Stimulated activated naive CD8-positive, alpha-beta T cell treated with anti-CD3 and anti-CD28 coated beads, Interleukin-15, amount 100 ng/mL, for 72 hours (primary cell): ENCODE results near the gene COL21A1.

Experiments used
- ATAC-seq: fragments of 150-1000 bp; cut with Tn5 transposase; 2 replicates; pipeline ENCODE4 v1.10.0; 2021; ENCODE audit warnings: mild to moderate bottlenecking, moderate library complexity
- DNase-seq, 2 donors: peaks; one replicate each; pipeline ENCODE4 v3.0.0; 2021 to 2022
- H3K27ac Mint-ChIP-seq, 2 donors: one replicate each; pipeline ENCODE4 v1.8.0; 2022; ENCODE audit warnings: mild to moderate bottlenecking in 2 of 2, mixed read lengths in 2 of 2, moderate library complexity in 2 of 2
- H3K27me3 Mint-ChIP-seq: one replicate; pipeline ENCODE4 v1.8.0; 2022; ENCODE audit warnings: mixed read lengths
- H3K4me1 Mint-ChIP-seq: one replicate; pipeline ENCODE4 v1.8.0; 2022; ENCODE audit warnings: mild to moderate bottlenecking, mixed read lengths
- H3K4me3 Mint-ChIP-seq, 2 donors: one replicate each; pipeline ENCODE4 v1.8.0; 2022; ENCODE audit warnings: mild to moderate bottlenecking in 2 of 2, mixed read lengths in 2 of 2, moderate library complexity in 1 of 2
- H3K9me3 Mint-ChIP-seq, 2 donors: one replicate each; pipeline ENCODE4 v1.8.0; 2022; ENCODE audit warnings: mixed read lengths in 2 of 2

Gene COL21A1

GRCh38 chr6:56143796-56144195 is 103.6 kb downstream of the COL21A1 start:
- Mint-ChIP-seq H3K4me1 (no peaks in the 10 kb centered on the region), H3K27ac (no peak overlapping the region), H3K9me3 (peaks cover 10 to 12% of the 10 kb centered on the region in 2 donors), H3K27me3 (no peaks in the 10 kb centered on the region), H3K4me3 (no peak overlapping the region)
- no peak for DNase-seq
- no peak for ATAC-seq

DNA sequence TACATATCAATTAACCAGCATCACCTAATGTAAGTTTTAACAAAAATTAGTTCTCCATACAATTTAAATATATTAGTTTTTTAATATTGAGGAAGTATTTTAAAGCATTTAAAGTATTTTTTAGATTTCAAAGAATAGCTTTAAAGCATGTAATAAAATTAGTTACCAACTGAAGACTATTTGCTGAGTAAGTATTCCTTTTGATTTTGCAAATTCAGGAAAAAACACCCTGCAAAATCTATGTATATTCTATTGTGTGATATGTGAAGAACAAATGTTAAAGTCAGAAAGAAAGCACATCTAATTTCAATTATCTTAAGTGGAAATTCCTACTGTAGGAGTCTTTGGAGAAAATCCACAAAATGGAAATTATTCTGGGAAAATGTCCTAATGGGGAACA is 107.3 kb downstream of the COL21A1 start:
- Mint-ChIP-seq H3K9me3 (peaks cover 16 to 18% of the 10 kb centered on the region in 2 donors), H3K4me3 (no peak overlapping the region), H3K27ac (no peak overlapping the region), H3K27me3 (no peaks in the 10 kb centered on the region), H3K4me1 (no peaks in the 10 kb centered on the region)
- ATAC-seq = no peak
- DNase-seq = no peak

GRCh38 chr6:56115715-56116114 is 131.7 kb downstream of the COL21A1 start:
- ATAC-seq (no peak), DNase-seq (no peak)
- Mint-ChIP-seq H3K9me3 (peaks cover 14 to 37% of the 10 kb centered on the region in 2 donors), H3K4me3 (no peak overlapping the region), H3K4me1 (no peaks in the 10 kb centered on the region), H3K27me3 (no peaks in the 10 kb centered on the region), H3K27ac (no peak overlapping the region)

- ATAC-seq (no peak), DNase-seq (no peak)
- Mint-ChIP-seq H3K4me1 (no peaks in the 10 kb centered on the region), H3K27me3 (no peaks in the 10 kb centered on the region), H3K27ac (no peak overlapping the region), H3K9me3 (peaks cover 16% of the 10 kb centered on the region in 2 donors), H3K4me3 (no peak overlapping the region)
Measured at GRCh38 chr6:56109149-56109548, 138.2 kb downstream of the COL21A1 start.

DNA sequence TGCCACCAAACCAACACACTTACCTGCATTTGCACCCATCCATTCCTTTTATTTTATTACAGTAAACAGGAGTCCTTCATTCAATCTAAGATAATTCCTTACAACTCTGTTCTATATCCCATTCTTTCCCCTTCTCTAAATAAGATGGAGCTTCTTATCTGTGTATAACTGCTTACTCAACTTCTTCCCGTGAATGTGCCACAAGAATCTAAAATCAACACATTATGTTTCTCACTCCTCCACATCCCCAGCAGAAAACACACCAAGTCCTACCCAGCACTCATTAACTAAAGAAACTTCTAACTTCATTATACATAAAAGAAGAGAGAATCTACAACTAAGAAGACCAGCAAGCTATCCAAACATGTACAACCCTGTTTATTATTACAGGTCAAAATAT is 141.1 kb downstream of the COL21A1 start:
- Mint-ChIP-seq H3K4me3 (no peak overlapping the region), H3K4me1 (no peaks in the 10 kb centered on the region), H3K27me3 (no peaks in the 10 kb centered on the region)

GRCh38 chr6:56104591-56104990 is 142.8 kb downstream of the COL21A1 start:
- Mint-ChIP-seq H3K27me3 (no peaks in the 10 kb centered on the region), H3K4me1 (no peaks in the 10 kb centered on the region), H3K9me3 (peaks cover 9 to 14% of the 10 kb centered on the region in 2 donors), H3K4me3 (no peak overlapping the region), H3K27ac (no peak overlapping the region)
- DNase-seq = no peak
- ATAC-seq = no peak

More for the DNA sequence above, 141.1 kb downstream of the COL21A1 start:
- ATAC-seq (no peak), DNase-seq (no peak)
- Mint-ChIP-seq H3K9me3 (peaks cover 9 to 15% of the 10 kb centered on the region in 2 donors), H3K27ac (no peak overlapping the region)

DNA sequence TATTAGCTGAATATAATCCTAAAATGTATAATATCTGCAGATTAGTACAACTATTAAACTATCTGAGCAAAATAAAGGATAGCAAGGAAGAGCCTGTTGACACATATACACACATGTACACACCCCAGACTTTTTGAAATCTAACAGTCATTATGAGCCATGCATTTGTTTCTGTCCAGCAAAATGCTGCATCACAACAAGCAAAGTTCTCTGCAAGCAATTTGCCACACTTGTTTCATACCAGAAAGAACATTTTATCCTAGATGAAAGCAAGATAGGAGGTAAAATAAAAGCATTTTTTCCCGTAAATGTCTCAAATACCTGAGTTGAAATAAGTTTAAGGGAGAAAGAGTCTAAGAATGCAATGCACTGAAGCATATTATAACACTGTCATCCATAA is 145.2 kb downstream of the COL21A1 start:
- Mint-ChIP-seq H3K4me1 (no peaks in the 10 kb centered on the region), H3K27me3 (no peaks in the 10 kb centered on the region), H3K27ac (no peak overlapping the region), H3K9me3 (peaks cover 9 to 18% of the 10 kb centered on the region in 2 donors), H3K4me3 (no peak overlapping the region)
- ATAC-seq (no peak), DNase-seq (no peak)

- no peak for DNase-seq
- Mint-ChIP-seq H3K27me3 (no peaks in the 10 kb centered on the region), H3K27ac (no peak overlapping the region), H3K4me3 (no peak overlapping the region), H3K9me3 (peaks cover 5 to 15% of the 10 kb centered on the region in 2 donors), H3K4me1 (no peaks in the 10 kb centered on the region)
- ATAC-seq = no peak
Measured at GRCh38 chr6:56101141-56101553, 146.2 kb downstream of the COL21A1 start.

GRCh38 chr6:56096946-56097621 is 150.3 kb downstream of the COL21A1 start:
- ATAC-seq (no peak), DNase-seq (no peak)
- Mint-ChIP-seq H3K9me3 (peaks cover 10 to 15% of the 10 kb centered on the region in 2 donors), H3K27ac (no peak overlapping the region), H3K4me1 (no peaks in the 10 kb centered on the region), H3K27me3 (no peaks in the 10 kb centered on the region), H3K4me3 (no peak overlapping the region)

GRCh38 chr6:56096541-56096940 is 150.8 kb downstream of the COL21A1 start:
- no peak for DNase-seq
- Mint-ChIP-seq H3K27me3 (no peaks in the 10 kb centered on the region), H3K4me3 (no peak overlapping the region), H3K9me3 (peaks cover 10 to 15% of the 10 kb centered on the region in 2 donors), H3K27ac (no peak overlapping the region), H3K4me1 (no peaks in the 10 kb centered on the region)
- no peak for ATAC-seq

- no peak overlapping the region for H3K27ac Mint-ChIP-seq
- no peak for DNase-seq
- H3K4me3 Mint-ChIP-seq = no peak overlapping the region
- H3K4me1 Mint-ChIP-seq = no peaks in the 10 kb centered on the region
- ATAC-seq = no peak
- H3K27me3 Mint-ChIP-seq = no peaks in the 10 kb centered on the region
- peaks cover 1 to 15% of the 10 kb centered on the region in 2 donors for H3K9me3 Mint-ChIP-seq
Measured at GRCh38 chr6:56093776-56094175, 153.6 kb downstream of the COL21A1 start.

DNA sequence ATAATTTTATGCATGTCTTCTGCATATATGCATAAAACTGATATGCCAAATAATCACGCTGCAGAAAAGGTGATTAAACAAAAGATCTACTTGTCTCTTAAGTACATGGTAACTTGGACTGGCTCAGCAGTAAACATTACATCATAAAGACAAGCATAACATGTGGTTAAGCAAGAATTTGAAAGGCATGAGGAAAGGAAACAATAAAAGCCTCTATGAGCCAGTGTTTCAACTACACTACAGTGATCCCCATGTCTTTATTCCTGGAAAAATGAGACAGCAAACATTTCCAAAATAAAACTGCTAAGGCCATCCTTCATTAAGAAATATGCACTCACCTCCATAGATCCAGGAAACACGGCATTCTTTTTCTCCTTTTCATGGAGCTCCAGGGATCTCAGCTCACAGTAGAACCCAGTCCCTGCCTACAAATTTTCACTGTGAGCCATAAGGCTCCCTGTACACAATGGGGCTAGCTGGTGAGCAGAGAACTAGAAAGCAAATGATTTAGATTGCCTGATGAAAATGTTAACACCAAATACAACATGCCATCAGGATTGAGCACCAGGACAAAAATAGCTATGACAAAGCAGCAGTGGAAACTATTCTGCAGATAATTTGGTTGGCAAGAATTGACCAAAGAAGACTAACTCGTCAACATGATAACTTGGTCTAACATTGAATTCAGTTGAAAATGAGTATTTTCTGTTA is 156.1 kb downstream of the COL21A1 start:
- Mint-ChIP-seq H3K4me1 (no peaks in the 10 kb centered on the region), H3K27me3 (no peaks in the 10 kb centered on the region), H3K4me3 (no peak overlapping the region), H3K27ac (no peak overlapping the region), H3K9me3 (peaks cover 6 to 21% of the 10 kb centered on the region in 2 donors)
- DNase-seq = no peak
- no peak for ATAC-seq

- Mint-ChIP-seq H3K4me3 (no peak overlapping the region), H3K9me3 (peaks cover 6% of the 10 kb centered on the region in 2 donors), H3K27ac (no peak overlapping the region), H3K4me1 (no peaks in the 10 kb centered on the region), H3K27me3 (no peaks in the 10 kb centered on the region)
- DNase-seq = no peak
- ATAC-seq = no peak
Measured at GRCh38 chr6:56088641-56089040, 158.7 kb downstream of the COL21A1 start.

- Mint-ChIP-seq H3K4me1 (no peaks in the 10 kb centered on the region), H3K27me3 (no peaks in the 10 kb centered on the region), H3K27ac (no peak overlapping the region), H3K9me3 (peaks cover 6% of the 10 kb centered on the region in 2 donors), H3K4me3 (no peak overlapping the region)
- no peak for ATAC-seq
- DNase-seq = no peak
Measured at GRCh38 chr6:56087421-56087820, 160.0 kb downstream of the COL21A1 start.

DNA sequence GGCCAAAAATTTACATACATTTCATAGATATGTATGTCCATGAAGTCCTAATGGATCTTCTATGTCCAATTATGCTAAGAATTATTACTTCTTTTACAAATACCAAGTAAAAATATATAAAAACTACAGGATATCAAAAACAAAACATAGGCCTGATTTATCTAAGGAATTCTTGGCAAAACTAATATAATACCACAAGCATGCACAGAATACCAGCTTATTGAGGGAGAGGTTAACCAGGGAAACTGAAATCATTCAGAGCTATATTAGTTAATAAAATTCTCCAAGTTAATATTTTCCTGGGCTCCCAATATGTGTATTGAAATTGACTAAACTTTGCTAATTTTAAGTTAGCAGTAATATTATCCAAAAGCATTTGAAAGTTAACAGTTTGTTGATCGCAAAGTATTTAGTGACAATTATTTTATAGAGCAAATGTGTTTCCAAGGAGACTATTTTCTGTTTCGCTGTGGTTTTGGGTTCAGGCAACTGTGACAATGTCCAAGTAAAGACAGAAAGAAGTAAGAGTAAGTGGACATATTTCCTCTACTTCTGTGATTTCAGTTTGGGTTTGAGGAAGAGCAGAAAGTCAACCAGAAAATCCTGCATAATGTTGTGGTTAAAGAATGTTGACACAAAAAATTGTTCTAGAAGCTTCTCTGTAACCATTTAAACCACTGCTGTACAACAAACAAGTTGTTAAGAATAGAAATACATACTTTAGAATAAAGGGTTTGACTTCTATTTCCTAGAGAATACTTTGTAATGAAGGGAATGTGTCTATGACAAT is 167.4 kb downstream of the COL21A1 start:
- Mint-ChIP-seq H3K27me3 (no peaks in the 10 kb centered on the region), H3K9me3 (peaks cover 10 to 11% of the 10 kb centered on the region in 2 donors), H3K4me3 (no peak overlapping the region), H3K4me1 (no peaks in the 10 kb centered on the region), H3K27ac (no peak overlapping the region)
- no peak for DNase-seq
- no peak for ATAC-seq

DNA sequence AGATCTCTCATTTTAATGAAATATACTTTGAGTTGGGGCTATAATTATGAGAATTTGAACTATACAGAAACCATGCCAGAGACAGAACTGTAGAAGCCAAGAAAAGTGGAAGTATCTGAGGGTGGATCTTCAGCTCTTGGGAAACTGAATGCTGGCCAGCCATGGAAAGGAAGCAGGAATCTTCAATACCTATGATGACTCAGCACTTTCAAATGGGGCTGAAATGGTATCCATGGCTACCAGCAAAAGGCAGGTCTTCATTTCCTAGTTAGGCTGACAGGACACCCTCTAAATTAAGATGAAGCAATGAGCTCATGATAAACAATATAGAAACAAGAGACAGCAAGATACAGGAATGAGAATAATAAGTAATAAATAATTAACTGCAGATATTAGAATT is 171.3 kb downstream of the COL21A1 start:
- H3K9me3 Mint-ChIP-seq = peaks cover 12 to 17% of the 10 kb centered on the region in 2 donors
- DNase-seq = no peak
- no peak overlapping the region for H3K27ac Mint-ChIP-seq
- no peak overlapping the region for H3K4me3 Mint-ChIP-seq
- H3K4me1 Mint-ChIP-seq = no peaks in the 10 kb centered on the region
- ATAC-seq = no peak
- no peaks in the 10 kb centered on the region for H3K27me3 Mint-ChIP-seq
